Left ventricle myocardium inferior (tissue), 1 donor: Measurements from ENCODE around the gene KCNJ2. TPM values are rescaled to one million over a fixed set of nuclear protein-coding genes. Genes with fewer than 3 reads are reported as not detected.

ENCODE experiments used
- DNase-seq: peaks from one replicate; pipeline ENCODE4 v3.0.0-alpha.2; 2020
- H3K27ac ChIP-seq: fragments of 200-600 bp; replicated peaks from 2 replicates; pipeline ENCODE4 v1.8.0; 2021
- H3K27me3 ChIP-seq: fragments of 200-600 bp; 2 replicates; pipeline ENCODE4 v1.8.0; 2021; ENCODE audit warnings: low read depth
- H3K36me3 ChIP-seq: fragments of 200-600 bp; 2 replicates; pipeline ENCODE4 v1.8.0; 2021
- H3K4me1 ChIP-seq: fragments of 200-600 bp; 2 replicates; pipeline ENCODE4 v1.8.0; 2021
- H3K4me3 ChIP-seq: fragments of 200-600 bp; 2 replicates; pipeline ENCODE4 v1.8.0; 2021; ENCODE audit warnings: mild to moderate bottlenecking, moderate library complexity
- H3K9me3 ChIP-seq: fragments of 200-600 bp; replicated peaks from 2 replicates; pipeline ENCODE4 v1.8.0; 2021
- CTCF ChIP-seq: fragments of 200-600 bp; IDR thresholded peaks from 2 replicates; pipeline ENCODE4 v1.8.0; 2021; ENCODE audit warnings: antibody characterized with exemption, mild to moderate bottlenecking, borderline replicate concordance
- intact Hi-C: fragments of 100-400 bp; cut with micrococcal nuclease; formaldehyde crosslinking; loops from one replicate; pipeline ENCODE4 v1.11.0; 2022
- total RNA-seq: library from RNA; stranded (reverse); fragmentation: NEBNext Ultra II Directional; extraction: Animal tissue kit (Norgen Biotek cat#: 25700); gene quantifications from one replicate; pipeline ENCODE4 v1.2.1, GENCODE V29; 2021
- donor health status: DM: no; HTN: yes; CAD: no; lungs with severe emphysema.

The KCNJ2 gene
- total RNA-seq, 1 donor from 2014 or later, result 44.8 TPM

- Histone ChIP-seq H3K27ac (no peak overlapping the region), H3K27me3 (no peaks in the 10 kb centered on the region), H3K4me1 (no peaks in the 10 kb centered on the region), H3K36me3 (no peaks in the 10 kb centered on the region), H3K4me3 (no peak overlapping the region), H3K9me3 (no peaks in the 10 kb centered on the region)
- no peak for DNase-seq
- intact Hi-C loops, result no loop called here
- no peak for TF ChIP-seq CTCF
Observed at GRCh38 chr17:70158180-70158579, 11.2 kb upstream of the KCNJ2 start.

- Histone ChIP-seq H3K4me3 (no peak overlapping the region), H3K27ac (no peak overlapping the region), H3K4me1 (no peaks in the 10 kb centered on the region), H3K9me3 (no peaks in the 10 kb centered on the region), H3K27me3 (no peaks in the 10 kb centered on the region), H3K36me3 (no peaks in the 10 kb centered on the region)
- intact Hi-C loops, result no loop called here
- no peak for DNase-seq
- no peak for TF ChIP-seq CTCF
Observed at GRCh38 chr17:70158591-70158990, 10.7 kb upstream of the KCNJ2 start.

GRCh38 chr17:70159980-70160379 lies 9.4 kb upstream of the KCNJ2 start:
- Histone ChIP-seq H3K27me3 (no peaks in the 10 kb centered on the region), H3K27ac (no peak overlapping the region), H3K9me3 (no peaks in the 10 kb centered on the region), H3K36me3 (no peaks in the 10 kb centered on the region), H3K4me1 (no peaks in the 10 kb centered on the region), H3K4me3 (no peak overlapping the region)
- DNase-seq, result no peak
- no peak for TF ChIP-seq CTCF
- intact Hi-C loops, result no loop called here

GRCh38 chr17:70161519-70161918 lies 7.8 kb upstream of the KCNJ2 start:
- no peaks in the 10 kb centered on the region for H3K9me3 ChIP-seq
- DNase-seq, result no peak
- TF ChIP-seq CTCF, result no peak
- H3K27me3 ChIP-seq, result no peaks in the 10 kb centered on the region
- intact Hi-C loops, result no loop called here
- no peak overlapping the region for H3K4me3 ChIP-seq
- peaks cover 10% of the 10 kb centered on the region for H3K4me1 ChIP-seq
- H3K27ac ChIP-seq, result no peak overlapping the region
- H3K36me3 ChIP-seq, result no peaks in the 10 kb centered on the region

GRCh38 chr17:70165383-70165782 lies 3.9 kb upstream of the KCNJ2 start:
- DNase-seq, result no peak
- no peak overlapping the region for H3K27ac ChIP-seq
- intact Hi-C loops, result no loop called here

More at GRCh38 chr17:70165383-70165782, 3.9 kb upstream of the KCNJ2 start:
- H3K36me3 ChIP-seq, result no peaks in the 10 kb centered on the region
- H3K4me3 ChIP-seq, result no peak overlapping the region
- no peaks in the 10 kb centered on the region for H3K27me3 ChIP-seq
- no peak for TF ChIP-seq CTCF
- H3K9me3 ChIP-seq, result no peaks in the 10 kb centered on the region
- peaks cover 42% of the 10 kb centered on the region for H3K4me1 ChIP-seq
